HCT116 (cell line): ENCODE data around the gene IGFBP4.

Experiments
- CEBPB ChIP-seq: IDR thresholded peaks from 2 replicates; pipeline ENCODE4 v1.6.1; 2012; ENCODE audit warnings: low read depth
- CTCF ChIP-seq, 3 experiments: fragments of 200-600 bp in 1 of 3; sonication (generic) in 1 of 3; IDR thresholded peaks in 2 of 3; conservative IDR thresholded peaks in 1 of 3; 2 replicates each; pipeline ENCODE4 v1.5.1; 2012 to 2017; ENCODE audit warnings: low read depth in 2 of 3, low read length in 2 of 3, antibody characterized with exemption in 1 of 3, borderline replicate concordance in 1 of 3, control low read depth in 1 of 3, mild to moderate bottlenecking in 1 of 3, mixed read lengths in 1 of 3, mixed run types in 1 of 3, moderate library complexity in 1 of 3; ENCODE audit not compliant: insufficient read depth in 1 of 3
- EGR1 ChIP-seq: IDR thresholded peaks from 2 replicates; pipeline ENCODE4 v1.6.1; 2012; ENCODE audit warnings: low read depth
- EZH2 ChIP-seq: fragments of 200-600 bp; sonication (generic); IDR thresholded peaks from 2 replicates; pipeline ENCODE4 v1.6.1; 2017; ENCODE audit warnings: antibody characterized with exemption, mixed run types
- EZH2phosphoT487 ChIP-seq: fragments of 200-600 bp; IDR thresholded peaks from 2 replicates; pipeline ENCODE4 v1.6.1; 2018; ENCODE audit warnings: antibody characterized with exemption, borderline replicate concordance
- MAX ChIP-seq: IDR thresholded peaks from 2 replicates; pipeline ENCODE4 v1.6.1; 2012
- POLR2A ChIP-seq: IDR thresholded peaks from 2 replicates; pipeline ENCODE4 v1.7.0; 2011; ENCODE audit warnings: borderline replicate concordance; ENCODE audit not compliant: insufficient read depth, insufficient read length; ENCODE audit errors: extremely low read depth
- POLR2AphosphoS5 ChIP-seq: IDR thresholded peaks from 2 replicates; pipeline ENCODE4 v1.6.1; 2011; ENCODE audit warnings: mild to moderate bottlenecking, low read depth, low read length, moderate library complexity

- TF ChIP-seq EZH2: no peak
- TF ChIP-seq CTCF (IDR thresholded peaks at IDR 0.05 in 2 of 3, conservative IDR thresholded peaks at IDR 0.05 in 1 of 3; ENCODE audit: borderline replicate concordance in 1 of 3, insufficient read depth in 1 of 3, low read depth in 2 of 3, low read length in 2 of 3): no peak
- TF ChIP-seq EGR1: no peak
- no peak for TF ChIP-seq POLR2AphosphoS5
- no peak for TF ChIP-seq POLR2A
- no peak for TF ChIP-seq EZH2phosphoT487
- TF ChIP-seq MAX: no peak
- TF ChIP-seq CEBPB: no peak
Observed at GRCh38 chr17:40456396-40456951, 13.2 kb downstream of the IGFBP4 start.
